IMR-90 (cell line): ENCODE measurements around the gene NARF. TPM values are rescaled to one million over a fixed set of nuclear protein-coding genes. Genes with fewer than 3 reads are reported as not detected.
A peak's percentile ranks its signal among the peaks of the same experiment; 100 is the strongest.

Source experiments
- ATAC-seq: fragments of 200-7000 bp; cut with Tn5 transposase; 2 replicates; pipeline ENCODE4 v1.9.1; 2020; ENCODE audit warnings: low read depth, mild to moderate bottlenecking, moderate library complexity
- BruUV-seq: library from RNA; stranded (reverse); fragments of 400-500 nt; replicated peaks from 2 replicates; lab custom pipeline; 2021; lab: Mats Ljungman, UMichigan
- CTCF ChIA-PET: fragments of 300-600 bp; formaldehyde crosslinking; extraction: SDS; loops from one replicate; lab custom pipeline; 2021; ENCODE audit warnings: antibody characterized with exemption; lab: Yijun Ruan, JAX
- POLR2A ChIA-PET: fragments of 300-600 bp; sonication (Branson Sonifier 250); formaldehyde crosslinking; loops from one replicate; lab custom pipeline; 2022; ENCODE audit warnings: antibody characterized with exemption; ENCODE audit not compliant: unreplicated experiment; lab: Charles Lee
- DNase-seq: peaks from one replicate; pipeline ENCODE4 v3.0.0; 2013
- H2AFZ ChIP-seq: replicated peaks from 2 replicates; pipeline ENCODE3; 2013; ENCODE audit warnings: low read length, mild to moderate bottlenecking; ENCODE audit not compliant: poor library complexity
- H2AK5ac ChIP-seq: 2 replicates; pipeline ENCODE4 v1.6.1; 2013; ENCODE audit warnings: low read depth, low read length, inconsistent platforms
- H2AK9ac ChIP-seq: replicated peaks from 2 replicates; pipeline ENCODE3; 2013; ENCODE audit warnings: mild to moderate bottlenecking, low read depth, low read length, moderate library complexity; ENCODE audit not compliant: poor library complexity
- H2BK120ac ChIP-seq: 2 replicates; pipeline ENCODE4 v1.6.1; 2013; ENCODE audit warnings: low read depth, low read length, inconsistent platforms
- H2BK15ac ChIP-seq: 3 replicates; pipeline ENCODE4 v1.6.1; 2013; ENCODE audit warnings: low read depth, low read length, inconsistent platforms
- H2BK20ac ChIP-seq: 2 replicates; pipeline ENCODE4 v1.6.1; 2013; ENCODE audit warnings: low read depth, mild to moderate bottlenecking, inconsistent platforms, low read length, moderate library complexity
- H2BK5ac ChIP-seq: 2 replicates; pipeline ENCODE4 v1.6.1; 2013; ENCODE audit warnings: mild to moderate bottlenecking, low read depth, low read length, inconsistent platforms; ENCODE audit not compliant: poor library complexity, severe bottlenecking
- H3K14ac ChIP-seq: replicated peaks from 2 replicates; pipeline ENCODE4 v1.6.1; 2013; ENCODE audit warnings: low read depth, low read length, inconsistent platforms
- H3K18ac ChIP-seq: 2 replicates; pipeline ENCODE4 v1.6.1; 2013; ENCODE audit warnings: low read depth, low read length, control low read depth
- H3K23ac ChIP-seq: 2 replicates; pipeline ENCODE4 v1.6.1; 2013; ENCODE audit warnings: low read depth, low read length, inconsistent platforms
- H3K27ac ChIP-seq: 2 replicates; pipeline ENCODE4 v1.5.1; 2013; ENCODE audit warnings: mild to moderate bottlenecking, control low read depth, low read length; ENCODE audit not compliant: insufficient read depth
- H3K27me3 ChIP-seq: 2 replicates; pipeline ENCODE4 v1.6.1; 2013; ENCODE audit warnings: low read length; ENCODE audit not compliant: control insufficient read depth, insufficient read depth
- H3K36me3 ChIP-seq: 2 replicates; pipeline ENCODE4 v1.6.1; 2013; ENCODE audit warnings: low read length, mixed read lengths; ENCODE audit not compliant: control insufficient read depth, insufficient read depth
- H3K4ac ChIP-seq: 2 replicates; pipeline ENCODE4 v1.6.1; 2013; ENCODE audit warnings: low read depth, low read length, inconsistent platforms
- H3K4me1 ChIP-seq: 2 replicates; pipeline ENCODE4 v1.6.1; 2013; ENCODE audit warnings: low read length, mixed read lengths; ENCODE audit not compliant: control insufficient read depth, insufficient read depth
- H3K4me2 ChIP-seq: 2 replicates; pipeline ENCODE4 v1.6.1; 2013; ENCODE audit warnings: low read depth, mild to moderate bottlenecking, control low read depth, low read length, moderate library complexity
- H3K4me3 ChIP-seq: 2 replicates; pipeline ENCODE4 v1.5.1; 2013; ENCODE audit warnings: low read depth, mild to moderate bottlenecking, control low read depth, low read length, moderate library complexity; ENCODE audit not compliant: insufficient read depth
- H3K56ac ChIP-seq: 2 replicates; pipeline ENCODE4 v1.6.1; 2013; ENCODE audit warnings: low read length, inconsistent platforms; ENCODE audit not compliant: insufficient read depth; ENCODE audit errors: extremely low read depth
- H3K79me1 ChIP-seq, 2 experiments: 2 replicates each; pipeline ENCODE4 v1.6.1; 2013; ENCODE audit warnings: low read length in 2 of 2, inconsistent platforms in 1 of 2, low read depth in 1 of 2
- H3K9ac ChIP-seq: 2 replicates; pipeline ENCODE4 v1.6.1; 2013; ENCODE audit warnings: low read depth, low read length, control low read depth
- H3K9me1 ChIP-seq: 2 replicates; pipeline ENCODE4 v1.6.1; 2013; ENCODE audit warnings: low read length, inconsistent platforms; ENCODE audit not compliant: insufficient read depth
- H3K9me3 ChIP-seq: 2 replicates; pipeline ENCODE4 v1.6.1; 2013; ENCODE audit warnings: low read length; ENCODE audit not compliant: control insufficient read depth, insufficient read depth
- H4K20me1 ChIP-seq: 2 replicates; pipeline ENCODE4 v1.6.1; 2013; ENCODE audit warnings: low read length, inconsistent platforms; ENCODE audit not compliant: insufficient read depth
- H4K5ac ChIP-seq: 2 replicates; pipeline ENCODE4 v1.6.1; 2013; ENCODE audit warnings: mild to moderate bottlenecking, low read depth, low read length, control low read depth
- H4K8ac ChIP-seq, 2 experiments: 2 replicates each; pipeline ENCODE4 v1.6.1; 2013; ENCODE audit warnings: low read depth in 2 of 2, low read length in 2 of 2, control low read depth in 1 of 2, inconsistent platforms in 1 of 2
- H4K91ac ChIP-seq: 2 replicates; pipeline ENCODE4 v1.6.1; 2013; ENCODE audit warnings: low read depth, low read length, inconsistent platforms; ENCODE audit not compliant: insufficient read depth
- CEBPB ChIP-seq: IDR thresholded peaks from 2 replicates; pipeline ENCODE4 v1.6.1; 2012; ENCODE audit warnings: low read depth, low read length, improper control_type of control experiment
- CHD1 ChIP-seq: IDR thresholded peaks from 2 replicates; pipeline ENCODE4 v1.6.1; 2012; ENCODE audit warnings: low read depth, low read length, improper control_type of control experiment
- ELK1 ChIP-seq: fragments of 150-350 bp; IDR thresholded peaks from 2 replicates; pipeline ENCODE4 v1.6.1; 2016; ENCODE audit warnings: low read depth, mild to moderate bottlenecking, low read length, moderate library complexity, borderline replicate concordance
- FOS ChIP-seq: fragments of 150-350 bp; IDR thresholded peaks from 2 replicates; pipeline ENCODE4 v1.6.1; 2016; ENCODE audit warnings: low read depth, low read length
- NFE2L2 ChIP-seq: fragments of 150-350 bp; IDR thresholded peaks from 2 replicates; pipeline ENCODE4 v1.6.1; 2016; ENCODE audit warnings: low read depth, mild to moderate bottlenecking, low read length
- WGBS, 2 experiments: methylation state at CpG; one replicate each; pipeline versions ENCODE4 v1.1.5 to v1.1.7; 2013; ENCODE audit warnings: missing lambda C conversion rate in 2 of 2; ENCODE audit not compliant: insufficient read length in 1 of 2; ENCODE audit errors: extremely low coverage in 2 of 2; 5-methylcytosine and 5-hydroxymethylcytosine counted together
- dilution Hi-C: fragments of 300-500 bp; cut with HindIII; formaldehyde crosslinking; loops from one replicate; pipeline ENCODE4 v1.14.3; 2018; ENCODE audit warnings: low sequenced_read_pairs; ENCODE audit not compliant: unreplicated experiment
- in situ Hi-C: fragments of 300-500 bp; cut with MboI; formaldehyde crosslinking; loops from 3 replicates; pipeline ENCODE4 v1.14.3; 2019; ENCODE audit warnings: low sequenced_read_pairs, inconsistent platforms, mixed read lengths
- intact Hi-C: fragments of 100-400 bp; cut with micrococcal nuclease; formaldehyde crosslinking; loops from 2 replicates; pipeline ENCODE4 v1.10.0; 2022
- polyA plus RNA-seq, 3 experiments: library from polyadenylated mRNA; depleted of rRNA; stranded (reverse); fragments of >200 nt; gene quantifications; 2 replicates each; pipeline ENCODE4 v1.2.3, GENCODE V29; 2012; ENCODE audit warnings: low replicate concordance in 1 of 3
- total RNA-seq: library from RNA; depleted of rRNA; stranded (reverse); fragments of >200 nt; gene quantifications from 2 replicates; pipeline ENCODE4 v1.2.3, GENCODE V29; 2012

The NARF gene
- total and polyA plus RNA-seq, 2 of the 4 experiments (the other 2 are of a cell fraction) = 83.7 to 94.8 TPM

GRCh38 chr17:82429824-82430223 lies 28.7 kb upstream of the NARF start:
- Histone ChIP-seq H3K9ac (no peak overlapping the region), H3K23ac (no peak overlapping the region), H4K5ac (no peak overlapping the region), H3K56ac (no peak overlapping the region), H2AK5ac (no peak overlapping the region), H3K4ac (no peak overlapping the region), H4K8ac (no peak overlapping the region), H2BK15ac (no peak overlapping the region), H3K18ac (no peak overlapping the region), H4K91ac (no peak overlapping the region), H4K20me1 (no peaks in the 10 kb centered on the region), H2AFZ (no peak overlapping the region), H3K4me3 (no peak overlapping the region), H2AK9ac (peak overlapping the region; percentile 40), H3K4me1 (no peaks in the 10 kb centered on the region), H3K27me3 (no peaks in the 10 kb centered on the region), H2BK120ac (no peak overlapping the region), H3K9me1 (no peaks in the 10 kb centered on the region), H3K27ac (no peak overlapping the region), H3K4me2 (no peak overlapping the region), H3K36me3 (no peaks in the 10 kb centered on the region), H2BK20ac (no peak overlapping the region), H3K14ac (no peak overlapping the region), H3K79me1 (no peaks in the 10 kb centered on the region), H3K9me3 (no peaks in the 10 kb centered on the region), H2BK5ac (no peak overlapping the region)
- CTCF ChIA-PET = no interaction called here
- in situ Hi-C loops = no loop called here
- intact Hi-C loops = no loop called here
- 72% methylated on average over 7 of the region's 7 CpGs; no CpG with 5 or more reads in 1 of the 2 experiments for WGBS, 2 experiments
- POLR2A ChIA-PET = no interaction called here
- DNase-seq = no peak
- TF ChIP-seq CEBPB = no peak
- no peak for TF ChIP-seq FOS
- no peak for TF ChIP-seq CHD1
- TF ChIP-seq ELK1 = no peak
- TF ChIP-seq NFE2L2 = no peak
- no peak for ATAC-seq
- BruUV-seq = no TSS peak
- dilution Hi-C loops = no loop called here
